ENCODE measurements around the gene PPM1M. TPM values are rescaled to one million over a fixed set of nuclear protein-coding genes. Genes with fewer than 3 reads are reported as not detected.
A peak's percentile ranks its signal among the peaks of the same experiment; 100 is the strongest.

The PPM1M gene
- total RNA-seq, 1 experiment from 2014 or later: 7.1 TPM

- TF ChIP-seq, protein P1, sequence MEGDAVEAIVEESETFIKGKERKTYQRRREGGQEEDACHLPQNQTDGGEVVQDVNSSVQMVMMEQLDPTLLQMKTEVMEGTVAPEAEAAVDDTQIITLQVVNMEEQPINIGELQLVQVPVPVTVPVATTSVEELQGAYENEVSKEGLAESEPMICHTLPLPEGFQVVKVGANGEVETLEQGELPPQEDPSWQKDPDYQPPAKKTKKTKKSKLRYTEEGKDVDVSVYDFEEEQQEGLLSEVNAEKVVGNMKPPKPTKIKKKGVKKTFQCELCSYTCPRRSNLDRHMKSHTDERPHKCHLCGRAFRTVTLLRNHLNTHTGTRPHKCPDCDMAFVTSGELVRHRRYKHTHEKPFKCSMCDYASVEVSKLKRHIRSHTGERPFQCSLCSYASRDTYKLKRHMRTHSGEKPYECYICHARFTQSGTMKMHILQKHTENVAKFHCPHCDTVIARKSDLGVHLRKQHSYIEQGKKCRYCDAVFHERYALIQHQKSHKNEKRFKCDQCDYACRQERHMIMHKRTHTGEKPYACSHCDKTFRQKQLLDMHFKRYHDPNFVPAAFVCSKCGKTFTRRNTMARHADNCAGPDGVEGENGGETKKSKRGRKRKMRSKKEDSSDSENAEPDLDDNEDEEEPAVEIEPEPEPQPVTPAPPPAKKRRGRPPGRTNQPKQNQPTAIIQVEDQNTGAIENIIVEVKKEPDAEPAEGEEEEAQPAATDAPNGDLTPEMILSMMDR (IDR thresholded peaks at IDR 0.05; ENCODE audit: unreplicated experiment): no peak
- no peak for DNase-seq
- Mint-ChIP-seq H3K27ac (ENCODE audit: unreplicated experiment) (peak overlapping the region; percentile 74), H3K36me3 (ENCODE audit: insufficient read depth, unreplicated experiment) (peaks cover 42% of the 10 kb centered on the region), H3K4me1 (ENCODE audit: low read depth, unreplicated experiment) (peaks cover 27% of the 10 kb centered on the region), H3K9me3 (ENCODE audit: low read depth, unreplicated experiment) (no peaks in the 10 kb centered on the region), H3K4me3 (ENCODE audit: low read depth, unreplicated experiment) (peak overlapping the region; percentile 40), H3K27me3 (ENCODE audit: unreplicated experiment) (no peaks in the 10 kb centered on the region)
- intact Hi-C loops (cut with micrococcal nuclease; ENCODE audit: unreplicated experiment): loop anchor here (5.0 kb wide), 1 partner anchor 65 kb away; the partner anchor contains the start of gene POC1A
- TSS peak; percentile 71 for BruUV-seq (replicated peaks)
- CTCF ChIA-PET: interaction anchor here (1.0 to 1.6 kb wide), 3 partner anchors 14 to 63 kb away, joined by 4 to 13 read pairs (median 4); partner anchors contain the start of gene POC1A
Measured at GRCh38 chr3:52217409-52217805, 28.2 kb upstream of the PPM1M start.

DNA sequence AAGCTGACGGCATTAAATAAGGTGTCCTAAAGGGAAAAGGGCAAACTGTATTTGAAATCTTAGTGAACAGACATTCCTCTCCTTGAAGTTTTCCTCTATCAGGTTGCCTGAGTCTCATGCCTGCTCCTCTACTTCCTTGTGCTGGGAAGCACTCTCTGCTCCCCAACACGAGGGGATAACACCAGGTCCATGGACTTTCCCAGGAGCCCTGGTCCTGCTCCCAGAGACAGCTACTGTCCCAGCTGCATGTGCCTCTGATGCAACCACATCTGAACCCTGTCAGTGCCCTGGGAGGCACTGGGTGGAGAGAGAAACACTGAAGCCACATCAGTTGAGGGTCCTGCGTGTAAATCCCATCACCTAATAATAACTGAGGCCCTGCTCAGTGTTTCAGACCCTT lies 27.5 kb upstream of the PPM1M start:
- no TSS peak for BruUV-seq (replicated peaks)
- no peak for DNase-seq
- Mint-ChIP-seq H3K36me3 (ENCODE audit: insufficient read depth, unreplicated experiment) (peaks cover 36% of the 10 kb centered on the region), H3K27me3 (ENCODE audit: unreplicated experiment) (no peaks in the 10 kb centered on the region), H3K4me3 (ENCODE audit: low read depth, unreplicated experiment) (no peak overlapping the region), H3K9me3 (ENCODE audit: low read depth, unreplicated experiment) (no peaks in the 10 kb centered on the region), H3K4me1 (ENCODE audit: low read depth, unreplicated experiment) (peaks cover 27% of the 10 kb centered on the region), H3K27ac (ENCODE audit: unreplicated experiment) (peak overlapping the region; percentile 74)
- CTCF ChIA-PET: no interaction called here
- intact Hi-C loops (cut with micrococcal nuclease; ENCODE audit: unreplicated experiment): loop anchor here (5.0 kb wide), 1 partner anchor 66 kb away; the partner anchor contains the start of gene POC1A
- TF ChIP-seq, protein P1 (IDR thresholded peaks at IDR 0.05; ENCODE audit: unreplicated experiment): no peak

DNA sequence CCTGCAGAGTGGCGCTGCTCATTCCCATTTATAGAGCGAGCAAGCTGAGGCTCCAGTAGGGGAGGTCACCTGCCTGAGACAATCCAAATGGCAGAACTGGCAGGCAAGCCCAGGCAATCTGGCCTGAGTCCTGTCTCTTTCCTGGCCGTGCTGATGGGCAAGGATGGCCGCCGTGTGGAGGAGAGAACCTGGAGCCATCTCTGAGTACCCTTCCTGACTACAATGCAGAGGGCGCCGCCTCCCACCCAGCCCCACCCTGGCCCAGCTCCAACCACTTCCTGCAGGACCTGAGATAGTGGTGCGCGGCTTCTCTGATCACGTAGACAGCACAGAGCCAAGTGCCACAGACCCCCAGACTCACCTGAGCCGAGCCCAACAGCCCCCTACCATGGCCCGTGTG lies 27.1 kb upstream of the PPM1M start:
- CTCF ChIA-PET: interaction anchor here (1.0 to 1.2 kb wide), 3 partner anchors 16 to 217 kb away, joined by 3 to 4 read pairs (median 3); no protein-coding TSS in a partner anchor
- intact Hi-C loops (cut with micrococcal nuclease; ENCODE audit: unreplicated experiment): loop anchor here (5.0 kb wide), 1 partner anchor 66 kb away; the partner anchor contains the start of gene POC1A

DNA sequence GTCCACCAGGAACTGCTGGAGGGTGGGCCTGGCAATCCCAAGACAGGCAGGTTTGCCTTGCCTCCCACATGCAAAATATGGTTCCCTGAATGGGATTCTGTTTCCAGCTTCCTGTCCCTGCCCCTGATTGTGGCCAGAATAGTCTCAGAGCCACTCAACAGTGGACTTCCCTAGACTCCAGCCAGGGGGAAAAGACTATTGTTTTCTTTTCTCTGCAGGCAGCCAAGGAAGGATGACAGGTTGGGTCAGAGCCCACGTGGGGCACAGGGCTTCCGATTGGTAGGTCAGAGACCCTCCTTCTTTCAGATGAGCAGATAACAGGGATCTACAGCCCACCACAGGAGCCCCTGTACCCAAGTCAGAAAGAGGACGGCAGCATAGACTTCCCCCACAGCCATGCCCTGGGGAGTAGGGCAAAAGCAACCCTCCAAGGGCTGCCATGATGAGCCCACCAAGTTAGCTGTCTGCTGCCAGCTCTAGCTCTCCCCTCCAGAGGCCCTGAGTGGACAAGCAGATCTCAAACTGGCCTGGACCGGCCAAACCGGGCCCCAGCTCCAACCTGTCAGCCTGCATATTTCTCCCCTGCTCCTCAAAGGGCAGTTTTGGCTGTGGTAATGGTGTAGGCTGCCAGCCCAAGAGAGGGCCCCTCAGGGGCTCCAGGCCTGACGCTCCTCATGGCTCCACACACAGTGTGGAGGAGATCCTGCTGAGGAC lies 26.5 kb upstream of the PPM1M start:
- Mint-ChIP-seq H3K4me1 (ENCODE audit: low read depth, unreplicated experiment) (peaks cover 27% of the 10 kb centered on the region), H3K27me3 (ENCODE audit: unreplicated experiment) (no peaks in the 10 kb centered on the region), H3K4me3 (ENCODE audit: low read depth, unreplicated experiment) (no peak overlapping the region), H3K36me3 (ENCODE audit: insufficient read depth, unreplicated experiment) (peaks cover 28% of the 10 kb centered on the region), H3K9me3 (ENCODE audit: low read depth, unreplicated experiment) (no peaks in the 10 kb centered on the region), H3K27ac (ENCODE audit: unreplicated experiment) (peak overlapping the region; percentile 31)
- DNase-seq: peak; percentile 66
- intact Hi-C loops (cut with micrococcal nuclease; ENCODE audit: unreplicated experiment): loop anchor here (5.0 kb wide), 1 partner anchor 67 kb away; the partner anchor contains the start of gene POC1A
- TF ChIP-seq, protein P1 (IDR thresholded peaks at IDR 0.05; ENCODE audit: unreplicated experiment): no peak
- BruUV-seq (replicated peaks): no TSS peak
- CTCF ChIA-PET: interaction anchor here (0.6 to 2.3 kb wide), 8 partner anchors 7 to 218 kb away, joined by 3 to 15 read pairs (median 4); partner anchors contain the start of gene POC1A

More for the DNA sequence above, 27.1 kb upstream of the PPM1M start:
- Mint-ChIP-seq H3K27me3 (ENCODE audit: unreplicated experiment) (no peaks in the 10 kb centered on the region), H3K9me3 (ENCODE audit: low read depth, unreplicated experiment) (no peaks in the 10 kb centered on the region), H3K4me3 (ENCODE audit: low read depth, unreplicated experiment) (no peak overlapping the region), H3K4me1 (ENCODE audit: low read depth, unreplicated experiment) (peaks cover 27% of the 10 kb centered on the region), H3K27ac (ENCODE audit: unreplicated experiment) (peak overlapping the region; percentile 74), H3K36me3 (ENCODE audit: insufficient read depth, unreplicated experiment) (peaks cover 31% of the 10 kb centered on the region)
- DNase-seq: no peak
- TF ChIP-seq, protein P1 (IDR thresholded peaks at IDR 0.05; ENCODE audit: unreplicated experiment): no peak
- no TSS peak for BruUV-seq (replicated peaks)
